Adrenal gland (tissue), 12 donors: Measurements from ENCODE around the gene TAF15. TPM values are rescaled to one million over a fixed set of nuclear protein-coding genes. Genes with fewer than 3 reads are reported as not detected.

Experiments used
- DNase-seq, 7 donors: peaks; one replicate each; pipeline ENCODE4 v3.0.0-alpha.2; 2019 to 2020
- H3K27ac ChIP-seq, 5 donors: fragments of 200-600 bp; sonication (generic) in 4 of 5; 1 replicate in 3 of 5; 2 replicates in 2 of 5; pipeline versions ENCODE4 v1.5.1 to v1.8.0; 2016 to 2020; ENCODE audit warnings: mild to moderate bottlenecking in 1 of 5
- H3K27me3 ChIP-seq: fragments of 200-600 bp; 2 replicates; pipeline ENCODE4 v1.8.0; 2021
- H3K36me3 ChIP-seq, 2 donors: fragments of 200-600 bp; replicated peaks in 1 of 2; 1 replicate in 1 of 2; 2 replicates in 1 of 2; pipeline versions ENCODE4 v1.5.1 to v1.8.0; 2018 to 2022
- H3K4me1 ChIP-seq, 2 donors: fragments of 200-600 bp; replicated peaks in 1 of 2; 1 replicate in 1 of 2; 2 replicates in 1 of 2; pipeline versions ENCODE4 v1.5.1 to v1.8.0; 2018 to 2021
- H3K4me3 ChIP-seq, 4 donors: fragments of 200-600 bp; sonication (generic) in 3 of 4; one replicate each; pipeline ENCODE4 v1.5.1; 2016 to 2018
- H3K9me3 ChIP-seq, 3 donors: fragments of 200-600 bp; sonication (generic) in 1 of 3; replicated peaks in 1 of 3; 1 replicate in 2 of 3; 2 replicates in 1 of 3; pipeline versions ENCODE4 v1.5.1 to v1.8.0; 2016 to 2021
- CTCF ChIP-seq, 6 experiments: fragments of 450-650 bp in 4 of 6; fragments of 200-600 bp in 2 of 6; sonication (generic) in 1 of 6; IDR thresholded peaks; 1 replicate in 5 of 6; 2 replicates in 1 of 6; pipeline versions ENCODE4 v1.5.1 to v1.8.0; 2016 to 2021; ENCODE audit warnings: antibody characterized with exemption in 6 of 6, mild to moderate bottlenecking in 2 of 6, moderate library complexity in 1 of 6
- POLR2A ChIP-seq, 2 donors: fragments of 450-650 bp; IDR thresholded peaks; one replicate each; pipeline ENCODE4 v1.6.1; 2017; ENCODE audit warnings: antibody characterized with exemption in 2 of 2, mild to moderate bottlenecking in 2 of 2, moderate library complexity in 1 of 2
- WGBS, 4 donors: extraction: QIAGEN DNeasy Blood & Tissue Kit in 2 of 4; methylation state at CpG; one replicate each; pipeline versions ENCODE4 v1.1.5 to v1.1.7; 2013 to 2017; 5-methylcytosine and 5-hydroxymethylcytosine counted together
- intact Hi-C, 2 donors: fragments of 100-400 bp; cut with DNase I; formaldehyde crosslinking; loops; one replicate each; pipeline versions ENCODE4 v1.14.1 to v1.15.0; 2022 to 2023
- polyA plus RNA-seq, 3 donors: library from polyadenylated mRNA; stranded (reverse); fragments of 200-250 nt in 2 of 3; fragments of 350-450 nt in 1 of 3; fragmentation: Illumina TruSeq in 1 of 3; extraction: RNeasy Lipid Tissue Mini Kit (QIAGEN cat#74804) in 1 of 3; gene quantifications; one replicate each; pipeline ENCODE4 v1.2.3, GENCODE V29; 2013 to 2014
- total RNA-seq, 9 donors: library from RNA; depleted of rRNA in 4 of 9; stranded (reverse); fragments of >200 nt in 4 of 9; fragments of 120-200 nt in 1 of 9; fragmentation: NEBNext Ultra II Directional in 1 of 9; extraction: Animal tissue kit (Norgen Biotek cat#: 25700) in 1 of 9; gene quantifications; one replicate each; pipeline versions ENCODE4 v1.1.0 to v1.2.4, GENCODE V29; 2013 to 2023
- donor health status: healthy with polysubstance abuse.
- donor health status: Bipolar disorder and iron deficiency.
- donor health status: DM: yes; HTN: yes; CAD: no.
- donor health status: DM: no; HTN: no; CAD: no.
- donor health status: DM: no; HTN: no; CAD: no.
- donor health status: DM: yes; HTN: yes; CAD: no.

TAF15 gene
- total and polyA plus RNA-seq, 12 donors: 27.8 to 213 (median 145) TPM

GRCh38 chr17:35769895-35770486, 39.3 kb upstream of the TAF15 start:
- no peak overlapping the region for H3K27ac ChIP-seq
- TF ChIP-seq CTCF (IDR thresholded peaks at IDR 0.05): no peak
- TF ChIP-seq POLR2A (IDR thresholded peaks at IDR 0.05): no peak
- H3K27me3 ChIP-seq: no peaks in the 10 kb centered on the region
- no peak for DNase-seq
- WGBS, 4 donors: 79 to 96% (median 86%) methylated on average over 21 to 48 of the region's 48 CpGs
- intact Hi-C loops: loop anchor here in 1 of 2 donors (5.0 kb wide), 1 partner anchor 37 kb away; the partner anchor contains the start of gene TAF15
- H3K4me1 ChIP-seq: no peaks in the 10 kb centered on the region
- no peaks in the 10 kb centered on the region for H3K36me3 ChIP-seq
- no peak overlapping the region for H3K4me3 ChIP-seq
- no peaks in the 10 kb centered on the region for H3K9me3 ChIP-seq

- H3K27me3 ChIP-seq: no peaks in the 10 kb centered on the region
- intact Hi-C loops: no loop called here
- TF ChIP-seq CTCF (IDR thresholded peaks at IDR 0.05) (no peak), POLR2A (IDR thresholded peaks at IDR 0.05) (no peak)
- H3K27ac ChIP-seq: no peak overlapping the region
- no peaks in the 10 kb centered on the region for H3K36me3 ChIP-seq
- no peaks in the 10 kb centered on the region for H3K9me3 ChIP-seq
- WGBS, 4 donors: 89 to 90% (median 90%) methylated on average over 10 to 20 of the region's 20 CpGs; no CpG with 5 or more reads in 1 of the 4 donors
- no peaks in the 10 kb centered on the region for H3K4me1 ChIP-seq
- no peak for DNase-seq
- H3K4me3 ChIP-seq: no peak overlapping the region
Observed at GRCh38 chr17:35773129-35773528, 36.2 kb upstream of the TAF15 start.

GRCh38 chr17:35773679-35774425, 35.4 kb upstream of the TAF15 start:
- peak overlapping the region in 1 of 5 donors; percentile 33 for H3K27ac ChIP-seq
- intact Hi-C loops: no loop called here
- H3K4me3 ChIP-seq: no peak overlapping the region
- TF ChIP-seq CTCF (IDR thresholded peaks at IDR 0.05) (no peak), POLR2A (IDR thresholded peaks at IDR 0.05) (no peak)
- H3K27me3 ChIP-seq: no peaks in the 10 kb centered on the region
- no peaks in the 10 kb centered on the region for H3K36me3 ChIP-seq
- H3K4me1 ChIP-seq: no peaks in the 10 kb centered on the region
- no peak for DNase-seq
- H3K9me3 ChIP-seq: no peaks in the 10 kb centered on the region
- WGBS, 4 donors: 76 to 82% (median 78%) methylated on average over 6 to 10 of the region's 10 CpGs

GRCh38 chr17:35774499-35774898, 34.8 kb upstream of the TAF15 start:
- peak overlapping the region in 1 of 5 donors; percentile 33 for H3K27ac ChIP-seq
- peak in 5 of 7 donors; percentile 49 to 61 (median 53) for DNase-seq
- no peaks in the 10 kb centered on the region for H3K36me3 ChIP-seq
- H3K9me3 ChIP-seq: no peaks in the 10 kb centered on the region
- WGBS, 4 donors: 34 to 66% (median 58%) methylated on average over 3 to 5 of the region's 5 CpGs
- no peak for TF ChIP-seq POLR2A (IDR thresholded peaks at IDR 0.05)
- TF ChIP-seq CTCF (IDR thresholded peaks at IDR 0.05): no peak
- intact Hi-C loops: no loop called here
- no peak overlapping the region for H3K4me3 ChIP-seq
- H3K27me3 ChIP-seq: no peaks in the 10 kb centered on the region
- H3K4me1 ChIP-seq: no peaks in the 10 kb centered on the region
